Endothelial cell of umbilical vein (primary cell): Measurements from ENCODE around the gene SCYGR7. TPM values are rescaled to one million over a fixed set of nuclear protein-coding genes. Genes with fewer than 3 reads are reported as not detected.
"Not testable (repeated sequence)": the region's sequence is repeated elsewhere in the genome, so short reads cannot be mapped to it uniquely, and the experiment has no call there.

Experiments
- BruUV-seq: library from RNA; stranded (reverse); fragments of 400-500 nt; replicated peaks from 2 replicates; lab custom pipeline; 2021; lab: Mats Ljungman, UMichigan
- CTCF ChIA-PET: fragments of 300-600, 350-600 bp; sonication (Branson Sonifier 250); formaldehyde crosslinking; loops from one replicate; lab custom pipeline; 2021; ENCODE audit warnings: antibody characterized with exemption, inconsistent platforms; lab: Charles Lee
- POLR2A ChIA-PET: fragments of 300-600, 350-600 bp; sonication (Branson Sonifier 250); formaldehyde crosslinking; loops from one replicate; lab custom pipeline; 2021; ENCODE audit warnings: antibody characterized with exemption, inconsistent platforms; lab: Charles Lee
- DNase-seq: peaks from one replicate; pipeline ENCODE4 v3.0.0-alpha.2; 2011; ENCODE audit warnings: low read depth, low spot score
- FAIRE-seq: peaks from 2 replicates; lab custom pipeline; 2011; peaks lifted over from hg19 to GRCh38; lab: Jason Lieb, UNC
- H2AFZ ChIP-seq: 2 replicates; pipeline ENCODE4 v1.6.0; 2012; ENCODE audit warnings: low read depth, low read length, control low read depth, inconsistent platforms
- H3K27ac ChIP-seq: 2 replicates; pipeline ENCODE4 v1.5.1; 2011; ENCODE audit warnings: low read depth, mild to moderate bottlenecking, control low read depth, low read length, moderate library complexity; ENCODE audit not compliant: insufficient read depth
- H3K27me3 ChIP-seq, 2 experiments: 2 replicates each; pipeline versions ENCODE4 v1.6.0 to v1.6.1; 2011; ENCODE audit warnings: low read length in 2 of 2, mixed read lengths in 1 of 2; ENCODE audit not compliant: control insufficient read depth in 2 of 2, insufficient read depth in 2 of 2
- H3K36me3 ChIP-seq, 2 experiments: 2 replicates in 1 of 2; 3 replicates in 1 of 2; pipeline ENCODE4 v1.5.1; 2011; ENCODE audit warnings: low read length in 2 of 2, mild to moderate bottlenecking in 1 of 2, moderate library complexity in 1 of 2; ENCODE audit not compliant: control insufficient read depth in 2 of 2, insufficient read depth in 2 of 2; ENCODE audit errors: extremely low read depth in 1 of 2
- H3K4me1 ChIP-seq: 3 replicates; pipeline ENCODE4 v1.5.1; 2011; ENCODE audit warnings: mild to moderate bottlenecking, low read length; ENCODE audit not compliant: control insufficient read depth, insufficient read depth; ENCODE audit errors: extremely low read depth
- H3K4me2 ChIP-seq: 2 replicates; pipeline ENCODE4 v1.6.1; 2011; ENCODE audit warnings: low read length, control low read depth, mixed read lengths; ENCODE audit not compliant: insufficient read depth
- H3K4me3 ChIP-seq, 3 experiments: fragments of 200-600 bp in 1 of 3; sonication (generic), shearing (Covaris generic) in 1 of 3; replicated peaks in 1 of 3; 2 replicates each; pipeline ENCODE4 v1.5.1; 2011 to 2016; ENCODE audit warnings: control low read depth in 3 of 3, low read length in 3 of 3, mild to moderate bottlenecking in 2 of 3, inconsistent platforms in 1 of 3, low read depth in 1 of 3, moderate library complexity in 1 of 3; ENCODE audit not compliant: insufficient read depth in 1 of 3
- H3K79me2 ChIP-seq: 2 replicates; pipeline ENCODE4 v1.6.0; 2012; ENCODE audit warnings: low read length, inconsistent platforms; ENCODE audit not compliant: control insufficient read depth, insufficient read depth
- H3K9ac ChIP-seq: replicated peaks from 2 replicates; pipeline ENCODE3; 2011; ENCODE audit warnings: low read length, control low read depth; ENCODE audit not compliant: insufficient read depth; ENCODE audit errors: extremely low read depth
- H3K9me1 ChIP-seq: replicated peaks from 3 replicates; pipeline ENCODE4 v1.6.0; 2011; ENCODE audit warnings: mild to moderate bottlenecking, low read length; ENCODE audit not compliant: control insufficient read depth, insufficient read depth; ENCODE audit errors: extremely low read depth
- H3K9me3 ChIP-seq: replicated peaks from 2 replicates; pipeline ENCODE4 v1.5.1; 2012; ENCODE audit warnings: low read length, inconsistent platforms; ENCODE audit not compliant: control insufficient read depth, insufficient read depth
- H4K20me1 ChIP-seq: replicated peaks from 2 replicates; pipeline ENCODE3; 2011; ENCODE audit warnings: mild to moderate bottlenecking, low read length; ENCODE audit not compliant: control insufficient read depth, insufficient read depth; ENCODE audit errors: extremely low read depth
- CTCF ChIP-seq, 2 donors: IDR thresholded peaks; 1 replicate in 1 of 2; 2 replicates in 1 of 2; pipeline ENCODE4 v1.5.1; 2011; ENCODE audit warnings: low read length in 2 of 2, mild to moderate bottlenecking in 2 of 2, moderate library complexity in 2 of 2, control low read depth in 1 of 2, inconsistent platforms in 1 of 2, low read depth in 1 of 2; ENCODE audit not compliant: insufficient read depth in 1 of 2; ENCODE audit errors: extremely low read depth in 1 of 2
- EZH2 ChIP-seq: IDR thresholded peaks from 2 replicates; pipeline ENCODE4 v1.6.1; 2012; ENCODE audit warnings: borderline replicate concordance, low read depth, mild to moderate bottlenecking, moderate library complexity, low read length, inconsistent platforms; ENCODE audit not compliant: severe bottlenecking
- FOS ChIP-seq: IDR thresholded peaks from 2 replicates; pipeline ENCODE4 v1.6.1; 2011; ENCODE audit warnings: mild to moderate bottlenecking, low read length, moderate library complexity, borderline replicate concordance; ENCODE audit not compliant: insufficient read depth
- GATA2 ChIP-seq: IDR thresholded peaks from 2 replicates; pipeline ENCODE4 v1.7.0; 2011; ENCODE audit warnings: low read depth, mild to moderate bottlenecking, moderate library complexity, mixed read lengths, low read length; ENCODE audit not compliant: insufficient read length, insufficient read depth
- JUN ChIP-seq: IDR thresholded peaks from 2 replicates; pipeline ENCODE4 v1.6.1; 2011; ENCODE audit warnings: borderline replicate concordance, low read depth; ENCODE audit not compliant: insufficient read length, insufficient read depth
- MAX ChIP-seq: IDR thresholded peaks from 2 replicates; pipeline ENCODE4 v1.6.1; 2011; ENCODE audit not compliant: insufficient read depth, insufficient read length
- MYC ChIP-seq: IDR thresholded peaks from one replicate; pipeline ENCODE4 v1.6.1; 2011; ENCODE audit warnings: mild to moderate bottlenecking, low read depth, low read length
- POLR2A ChIP-seq: IDR thresholded peaks from 2 replicates; pipeline ENCODE4 v1.6.1; 2012; ENCODE audit warnings: low read depth, mild to moderate bottlenecking, control low read depth, low read length
- POLR2AphosphoS5 ChIP-seq: IDR thresholded peaks from 2 replicates; pipeline ENCODE4 v1.6.1; 2012; ENCODE audit warnings: low read depth, mild to moderate bottlenecking, control low read depth, low read length, moderate library complexity; ENCODE audit not compliant: insufficient read depth
- dilution Hi-C: fragments of 300-500 bp; cut with MboI; formaldehyde crosslinking; loops from one replicate; pipeline ENCODE4 v1.15.0; 2019; ENCODE audit warnings: low sequenced_read_pairs; ENCODE audit not compliant: extremely low pct_ligation_motif_present
- intact Hi-C: fragments of 100-400 bp; cut with micrococcal nuclease; formaldehyde crosslinking; loops from one replicate; pipeline ENCODE4 v1.10.0; 2022
- polyA plus RNA-seq, 4 experiments: library from polyadenylated mRNA; depleted of rRNA in 3 of 4; stranded (reverse) in 3 of 4; unstranded in 1 of 4; fragments of >200 nt; gene quantifications; 2 replicates each; pipeline versions ENCODE4 v1.2.1 to v1.2.3, GENCODE V29; 2011 to 2012; ENCODE audit warnings: missing spikeins in 1 of 4
- total RNA-seq: library from RNA; stranded (reverse); gene quantifications from 2 replicates; pipeline ENCODE4 v1.2.3, GENCODE V29; 2021

Gene SCYGR7
- total and polyA plus RNA-seq, 2 donors (not counting 3 experiments of a cell fraction or from before 2014, with no cell fraction given): not detected

GRCh38 chr2:227720680-227721079 lies 7.5 kb upstream of the SCYGR7 start:
- intact Hi-C loops (no loop called here), dilution Hi-C loops (no loop called here)
- H3K36me3 ChIP-seq: no peaks in the 10 kb centered on the region
- no peak overlapping the region for H3K27ac ChIP-seq
- POLR2A ChIA-PET: no interaction called here
- H3K27me3 ChIP-seq: peaks cover 0 to 2% of the 10 kb centered on the region in 2 experiments
- FAIRE-seq (no peak), DNase-seq (no peak)
- no peak overlapping the region for H2AFZ ChIP-seq
- no peak overlapping the region for H3K4me2 ChIP-seq
- CTCF ChIA-PET: interaction anchor here (0.7 to 1.0 kb wide), 2 partner anchors 45 to 62 kb away, joined by 3 to 5 read pairs; no protein-coding TSS in a partner anchor
- no peaks in the 10 kb centered on the region for H3K9me1 ChIP-seq
- BruUV-seq: no TSS peak
- no peaks in the 10 kb centered on the region for H3K9me3 ChIP-seq
- H3K79me2 ChIP-seq: no peaks in the 10 kb centered on the region
- no peaks in the 10 kb centered on the region for H3K4me1 ChIP-seq
- no peaks in the 10 kb centered on the region for H4K20me1 ChIP-seq
- H3K4me3 ChIP-seq: no peak overlapping the region
- no peak for TF ChIP-seq CTCF (IDR thresholded peaks at IDR 0.05; ENCODE audit: extremely low read depth in 1 of 2, insufficient read depth in 1 of 2, low read depth in 1 of 2, low read length in 2 of 2)
- no peak for TF ChIP-seq FOS
- TF ChIP-seq POLR2AphosphoS5: no peak
- no peak for TF ChIP-seq POLR2A
- no peak for TF ChIP-seq MYC
- no peak for TF ChIP-seq JUN
- no peak for TF ChIP-seq EZH2
- TF ChIP-seq MAX: no peak
- TF ChIP-seq GATA2: no peak
- no peak overlapping the region for H3K9ac ChIP-seq

- FAIRE-seq, H3K27me3 ChIP-seq, H3K9me3 ChIP-seq, H3K9ac ChIP-seq, intact Hi-C loops, H3K9me1 ChIP-seq, H3K4me3 ChIP-seq, H3K79me2 ChIP-seq, H3K36me3 ChIP-seq, H3K4me2 ChIP-seq, H3K4me1 ChIP-seq, CTCF ChIA-PET, DNase-seq, POLR2A ChIA-PET, dilution Hi-C loops, BruUV-seq, H3K27ac ChIP-seq, H2AFZ ChIP-seq, H4K20me1 ChIP-seq: not testable (repeated sequence)
Measured at GRCh38 chr2:227722821-227723220, 5.3 kb upstream of the SCYGR7 start.
